HuH-7.5 (cell line): ENCODE data around the gene FBXL16.
"Not testable (repeated sequence)": the region's sequence is repeated elsewhere in the genome, so short reads cannot be mapped to it uniquely, and the experiment has no call there.

ENCODE experiments used
- DNase-seq: peaks from one replicate; pipeline ENCODE4 v3.0.0; 2011; ENCODE audit warnings: low spot score

The FBXL16 gene

GRCh38 chr16:705431-706188 lies at the start of gene FBXL16:
FBXL16 (minus strand) TSS chr16:705801; CDS start chr16:697405, 8,396 bp downstream.
- no peak for DNase-seq

- no peak for DNase-seq
Measured at GRCh38 chr16:754656-755055, 49.1 kb upstream of the FBXL16 start.

GRCh38 chr16:754121-754607 lies 48.6 kb upstream of the FBXL16 start:
- DNase-seq = not testable (repeated sequence)

GRCh38 chr16:752007-752312 lies 46.4 kb upstream of the FBXL16 start:
- DNase-seq = no peak

GRCh38 chr16:751152-752006 lies 45.8 kb upstream of the FBXL16 start:
- no peak for DNase-seq

GRCh38 chr16:750485-750884 lies 44.9 kb upstream of the FBXL16 start:
- DNase-seq = no peak

GRCh38 chr16:749010-749409 lies 43.4 kb upstream of the FBXL16 start:
- no peak for DNase-seq

GRCh38 chr16:747978-748746 lies 42.6 kb upstream of the FBXL16 start:
- DNase-seq = no peak

- DNase-seq = no peak
Measured at GRCh38 chr16:746637-747036, 41.0 kb upstream of the FBXL16 start.

GRCh38 chr16:745739-746138 lies 40.1 kb upstream of the FBXL16 start:
- peak; percentile 71 for DNase-seq

GRCh38 chr16:743794-744500 lies 38.3 kb upstream of the FBXL16 start:
- no peak for DNase-seq

- not testable (repeated sequence) for DNase-seq
Measured at GRCh38 chr16:742894-743293, 37.3 kb upstream of the FBXL16 start.

- DNase-seq = no peak
Measured at GRCh38 chr16:741986-742629, 36.5 kb upstream of the FBXL16 start.

- peak; percentile 89 for DNase-seq
Measured at GRCh38 chr16:740764-741505, 35.3 kb upstream of the FBXL16 start, which contains the start of gene CIAO3. CIAO3 (minus strand) TSS chr16:740997; CDS start chr16:740985, 12 bp downstream.

GRCh38 chr16:740459-740763 lies 34.8 kb upstream of the FBXL16 start:
- DNase-seq = no peak

GRCh38 chr16:739560-740458 lies 34.2 kb upstream of the FBXL16 start:
- no peak for DNase-seq

GRCh38 chr16:736936-737481 lies 31.4 kb upstream of the FBXL16 start:
- DNase-seq = no peak

GRCh38 chr16:735982-736453 lies 30.4 kb upstream of the FBXL16 start:
- DNase-seq = no peak
